GM18867 (cell line): ENCODE results near the gene RAI1.

ENCODE experiments used
- ATAC-seq: cut with Tn5 transposase; IDR thresholded peaks from one replicate; pipeline ENCODE4 v1.9.1; 2021; ENCODE audit warnings: mild to moderate bottlenecking, moderate library complexity; ENCODE audit not compliant: unreplicated experiment

RAI1 gene

DNA sequence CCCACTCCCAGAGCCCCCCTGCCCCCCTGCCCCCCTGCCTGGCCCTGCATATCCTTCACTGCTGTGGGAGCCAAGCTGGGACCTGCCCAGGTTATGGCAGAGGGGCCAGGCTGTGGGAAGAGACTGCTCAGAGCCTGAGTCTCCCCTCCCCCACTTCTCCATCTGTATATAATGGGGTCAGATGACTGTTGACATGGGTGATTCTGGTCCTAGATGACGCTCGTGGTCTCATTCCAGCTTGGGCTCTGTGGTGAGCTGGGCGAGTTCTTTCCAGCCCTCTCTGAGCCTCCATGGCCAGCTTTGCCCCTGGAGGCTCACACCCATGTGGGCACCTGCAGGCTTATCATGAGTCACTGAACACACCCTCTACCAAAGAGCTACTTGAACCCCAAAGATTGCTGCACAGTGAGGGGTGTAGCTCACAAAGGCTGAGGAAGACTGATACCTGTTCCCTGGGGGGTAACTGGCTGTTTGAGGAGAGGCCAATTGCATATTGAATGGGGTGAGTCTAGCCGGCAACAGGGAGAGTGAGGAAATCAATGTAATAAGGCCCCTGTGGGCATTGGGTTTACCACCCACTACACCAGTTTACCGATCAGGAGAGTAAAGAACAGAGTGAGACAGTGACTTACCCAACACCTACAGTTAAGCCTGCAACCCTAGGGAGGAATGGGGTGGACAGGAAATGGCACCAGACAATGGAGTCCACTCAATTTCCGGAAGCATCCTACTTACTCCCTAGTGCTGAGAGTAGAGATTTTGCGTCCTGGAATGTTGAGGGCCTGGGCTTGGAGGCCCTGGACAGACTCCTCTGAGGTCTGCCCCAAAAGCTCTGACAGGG lies 159.7 kb downstream of the RAI1 start:
- no peak for ATAC-seq

DNA sequence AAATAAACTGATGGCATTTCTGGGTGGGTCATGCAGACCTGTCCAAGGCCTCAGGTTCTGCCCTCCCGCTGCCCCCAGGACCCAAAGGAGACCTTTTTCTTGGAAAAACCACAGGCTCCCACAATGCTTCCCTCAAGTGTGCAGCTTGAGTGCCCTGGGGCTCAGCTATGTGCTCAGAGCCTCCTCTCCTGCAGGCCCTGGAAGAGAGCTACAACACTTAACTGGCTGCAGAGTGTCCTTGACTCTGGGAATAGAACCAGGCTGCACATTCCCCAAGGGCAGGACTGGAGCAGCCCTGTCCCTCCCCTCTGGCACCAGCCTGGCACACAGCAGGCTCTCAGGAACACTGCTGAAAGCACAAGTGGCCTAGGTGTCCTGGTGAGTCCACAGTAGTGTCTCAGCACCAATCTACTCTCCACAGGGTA lies 160.4 kb downstream of the RAI1 start:
- ATAC-seq = no peak

DNA sequence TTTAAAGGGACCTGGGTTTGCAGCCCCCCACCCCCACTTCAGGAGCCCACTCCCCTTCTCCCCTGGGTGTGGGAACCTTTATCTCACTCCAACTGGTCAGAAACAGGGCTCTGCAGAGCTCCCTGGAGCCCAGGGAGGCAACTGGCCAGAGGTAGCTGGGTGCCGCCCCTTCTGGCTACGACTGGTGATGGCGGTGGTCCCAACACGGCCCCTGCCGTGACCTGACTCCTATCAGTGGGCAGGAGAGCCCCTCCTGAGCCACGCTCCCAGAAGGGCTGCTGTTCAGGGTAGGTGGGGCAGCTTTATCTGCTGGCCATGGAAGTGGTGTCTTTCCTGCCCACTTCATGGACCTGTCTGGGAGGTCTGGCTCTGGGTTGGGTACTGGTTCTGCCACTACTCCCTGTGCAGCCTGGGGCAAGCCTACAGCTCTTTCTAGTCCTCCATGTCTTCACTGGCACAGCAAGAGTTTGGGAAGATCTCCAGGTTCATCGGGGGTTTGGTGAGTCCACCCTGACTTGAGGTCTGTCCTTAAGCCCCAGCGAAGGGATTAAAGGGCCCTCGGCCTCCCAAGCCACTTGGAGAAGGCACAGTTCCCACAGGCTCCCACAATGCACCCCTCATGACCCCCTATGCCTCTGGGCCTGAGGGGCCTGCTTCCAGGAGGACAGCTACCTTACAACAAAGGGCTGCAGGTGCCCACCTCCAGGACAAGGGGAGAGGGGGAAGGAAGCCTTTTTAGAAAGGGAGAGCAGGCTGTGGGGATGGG lies 161.0 kb downstream of the RAI1 start:
- no peak for ATAC-seq

DNA sequence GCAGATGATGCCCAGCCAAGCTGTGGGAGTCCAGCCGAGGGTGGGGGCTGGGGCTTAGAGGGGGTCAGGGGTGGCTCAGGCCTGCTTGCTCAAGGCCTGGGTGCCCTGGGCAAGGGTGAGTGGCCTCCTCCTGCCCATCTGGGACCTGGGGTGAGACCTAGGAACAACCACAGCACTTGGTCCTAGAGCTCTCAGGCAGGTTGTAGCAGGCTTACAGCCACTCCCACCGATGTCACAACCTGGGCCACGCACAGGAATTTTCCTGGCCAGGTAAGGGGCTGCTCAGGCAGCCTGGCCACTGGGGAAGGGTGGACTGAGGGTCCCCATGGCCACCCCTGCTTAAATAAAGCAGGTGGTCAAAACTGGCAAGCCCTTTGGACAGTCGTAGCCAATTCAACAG lies 161.8 kb downstream of the RAI1 start:
- ATAC-seq = no peak

DNA sequence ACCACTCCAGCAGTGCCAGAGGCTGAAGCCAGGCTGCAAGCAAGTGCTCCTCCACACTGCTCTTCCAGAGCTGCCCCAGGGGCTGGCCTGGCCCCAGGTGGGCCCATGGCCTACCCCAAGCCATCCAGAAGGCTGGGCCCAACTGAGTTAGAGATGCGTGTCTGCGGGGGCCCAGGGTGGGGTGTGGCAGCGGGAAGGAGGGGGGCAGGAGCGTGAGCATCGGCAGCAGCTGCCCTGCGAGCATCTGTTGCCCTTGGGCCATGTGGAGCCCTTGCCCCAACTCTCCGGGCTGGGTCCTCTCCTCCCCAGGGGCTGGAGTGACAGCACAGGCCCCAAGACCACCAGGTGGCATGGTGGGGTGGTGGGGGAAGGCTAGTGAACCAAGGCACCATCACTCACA lies 162.8 kb downstream of the RAI1 start:
- ATAC-seq = no peak

DNA sequence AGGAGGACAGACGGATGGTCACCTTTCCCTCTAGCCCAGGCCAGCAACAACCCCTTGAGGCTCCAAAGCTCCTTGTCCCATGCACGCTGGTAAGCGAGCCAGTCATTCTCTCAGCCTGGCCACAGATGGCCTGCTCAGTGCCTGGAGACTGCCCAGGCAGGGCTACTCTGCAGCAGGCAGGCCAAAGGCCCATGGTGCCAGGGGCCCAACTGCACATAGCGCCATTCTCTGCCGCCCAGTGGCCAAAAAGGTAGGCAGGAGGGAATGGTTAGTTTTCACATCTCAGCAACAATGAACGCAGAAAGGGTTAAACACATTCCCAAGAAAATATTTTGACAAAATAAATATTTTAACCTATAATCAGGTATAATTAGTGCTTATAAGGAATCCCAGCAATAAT lies 163.2 kb downstream of the RAI1 start:
- ATAC-seq = no peak

DNA sequence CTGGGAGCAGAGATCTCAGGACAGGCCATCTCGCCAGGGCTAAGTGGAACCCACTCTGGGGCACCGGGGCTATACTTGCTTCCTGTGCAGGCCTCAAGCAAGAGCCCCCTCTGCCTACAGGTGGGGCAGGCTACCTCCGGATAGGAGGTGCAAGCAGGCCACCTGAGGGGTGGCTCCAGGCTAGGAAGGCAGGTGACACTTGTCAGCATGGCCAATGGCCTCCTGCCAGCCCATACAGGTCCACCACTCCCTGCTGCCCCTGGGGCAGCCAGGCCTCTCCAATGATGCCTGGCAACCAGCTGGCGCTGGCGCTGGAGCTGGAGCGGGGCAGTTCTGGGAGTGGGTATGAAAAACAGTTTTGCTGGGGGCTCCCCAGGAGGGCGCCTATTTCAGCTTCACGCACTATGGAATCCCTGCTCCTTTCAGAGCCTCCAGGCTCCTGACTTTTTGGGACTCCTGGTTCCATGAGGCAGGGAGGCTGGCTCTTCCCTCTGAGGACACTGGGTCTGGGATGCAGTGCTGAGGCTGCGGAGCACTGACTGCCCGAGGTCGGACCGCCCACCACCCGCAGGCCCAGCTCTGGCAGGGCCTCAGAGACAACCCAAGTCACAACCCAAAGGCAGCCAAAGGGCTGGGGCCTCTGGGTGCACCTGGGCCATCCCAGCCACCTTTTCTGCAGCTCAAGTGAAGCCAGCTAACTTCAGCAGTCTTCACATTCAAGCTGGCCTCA lies 164.0 kb downstream of the RAI1 start:
- ATAC-seq = no peak

DNA sequence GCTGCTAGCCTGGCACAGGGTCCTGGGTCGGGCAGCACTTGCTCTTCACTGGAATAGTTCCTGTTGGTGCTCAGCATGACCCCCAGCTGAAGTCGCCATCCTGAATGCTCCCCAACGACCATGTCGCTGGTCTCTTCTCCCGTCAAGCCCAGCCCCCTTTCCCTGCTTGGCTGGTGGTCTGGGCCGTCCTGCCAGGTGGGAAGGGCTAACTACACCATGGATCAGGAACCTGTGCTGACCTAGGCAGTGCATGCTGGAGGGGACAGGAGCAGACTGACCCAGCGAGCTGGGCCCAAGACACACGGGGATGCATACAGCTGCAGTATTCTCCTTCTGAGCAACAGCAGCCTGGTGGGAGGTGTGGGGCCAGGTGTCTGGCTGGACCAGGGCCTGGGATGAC lies 164.7 kb downstream of the RAI1 start:
- no peak for ATAC-seq

DNA sequence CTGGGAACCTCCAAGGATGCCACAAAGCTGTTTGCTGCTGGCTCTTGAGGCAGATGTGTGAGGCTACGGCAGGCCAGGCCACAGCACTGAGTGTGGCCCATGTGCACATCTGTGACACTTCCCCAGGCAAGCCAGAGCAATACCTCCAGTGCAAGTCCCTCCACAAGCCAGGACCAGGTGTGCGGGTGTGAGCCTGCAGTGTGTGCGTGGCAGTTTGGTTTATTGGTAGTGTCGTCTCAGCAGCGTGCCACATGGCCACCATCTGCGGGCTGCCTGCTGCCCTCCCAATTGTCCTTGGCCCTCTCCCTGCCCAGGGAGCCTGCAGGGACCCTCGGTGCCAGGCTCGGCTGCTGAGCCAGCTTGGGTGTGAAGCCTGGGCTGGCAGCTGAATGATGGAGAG lies 165.4 kb downstream of the RAI1 start:
- ATAC-seq = no peak

DNA sequence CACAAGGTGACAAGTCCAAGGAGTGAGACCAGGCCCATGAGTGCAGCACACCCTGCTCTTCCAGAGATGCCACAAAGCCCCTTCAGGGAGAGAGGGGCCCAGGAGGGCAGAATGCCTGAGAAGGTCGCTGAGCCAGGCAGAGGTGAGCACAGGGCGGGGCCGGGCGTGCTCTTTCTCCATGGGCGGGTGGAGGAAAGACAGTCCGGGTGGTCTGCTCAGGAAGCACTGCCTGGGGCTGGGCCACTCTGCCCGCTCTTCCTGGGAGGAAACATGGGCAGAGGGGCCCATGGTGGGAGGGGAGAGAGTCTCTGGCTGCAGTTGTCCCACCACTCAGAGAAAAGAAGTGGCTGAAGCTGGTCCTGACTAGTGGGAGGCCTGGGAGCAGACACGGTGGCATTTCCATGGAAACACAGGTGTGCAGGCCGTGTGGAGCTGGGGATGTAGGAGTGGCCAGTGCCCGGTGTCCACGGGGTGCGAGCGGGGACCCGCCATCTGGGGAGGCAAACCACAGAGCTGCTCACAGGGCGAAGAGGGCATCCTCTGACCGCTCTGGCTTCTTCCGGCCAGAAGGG lies 165.9 kb downstream of the RAI1 start:
- ATAC-seq = no peak

DNA sequence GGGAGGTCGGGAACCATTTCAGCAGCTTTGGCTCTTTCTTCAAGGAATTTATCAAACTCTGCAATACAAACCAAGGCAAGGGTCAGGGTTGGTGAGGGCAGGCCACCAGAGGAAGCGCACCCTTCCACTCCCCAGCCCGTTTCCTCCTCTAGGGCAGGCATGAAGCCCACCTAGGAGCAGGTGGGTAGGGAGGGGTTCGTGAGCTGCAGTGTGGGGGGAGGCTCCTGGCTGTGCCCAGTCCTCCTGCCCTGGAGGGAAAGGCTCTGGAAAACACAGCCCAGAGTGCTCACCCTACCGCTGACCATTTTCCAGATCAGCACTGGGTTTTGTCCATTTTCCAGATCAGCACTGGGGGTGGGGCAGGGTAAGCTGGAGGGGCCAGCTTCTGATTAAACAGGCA lies 166.5 kb downstream of the RAI1 start:
- no peak for ATAC-seq

DNA sequence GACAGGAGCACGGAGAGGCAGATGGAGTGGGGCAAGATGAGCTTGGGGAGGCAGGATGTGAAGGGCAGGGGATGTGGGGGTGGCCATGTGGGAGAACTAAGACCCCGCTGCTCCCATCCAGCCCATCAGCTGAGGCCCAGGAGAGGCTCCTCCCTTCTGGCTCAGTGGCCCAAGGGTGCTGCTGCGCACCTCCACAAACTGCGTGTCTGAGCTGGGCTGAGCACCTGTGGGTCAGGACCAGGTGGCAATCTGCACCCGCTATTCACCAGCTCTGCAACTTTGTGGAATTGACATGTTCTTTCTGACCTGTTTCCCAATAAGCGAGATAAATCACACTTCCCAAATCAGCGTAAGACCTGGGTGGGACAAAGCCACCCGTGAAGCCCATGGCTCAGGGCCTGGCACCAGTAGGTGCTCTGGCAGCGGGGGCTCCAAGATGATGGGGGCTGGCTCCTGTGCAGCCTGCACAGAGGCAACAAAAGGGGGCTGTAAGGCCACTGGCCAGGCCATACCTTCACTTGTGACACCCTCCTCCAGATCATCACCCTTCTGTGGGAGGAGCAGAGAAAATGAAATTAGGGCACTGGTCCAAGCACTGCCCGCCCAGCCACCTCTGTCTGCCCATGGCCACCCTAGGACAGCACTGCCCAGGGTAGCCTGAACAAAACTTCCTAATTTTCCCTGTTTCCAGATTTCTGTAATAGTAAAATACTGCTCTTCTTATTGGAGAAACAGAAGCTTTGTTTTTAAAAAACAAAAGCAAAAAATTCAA lies 167.2 kb downstream of the RAI1 start:
- ATAC-seq = no peak

DNA sequence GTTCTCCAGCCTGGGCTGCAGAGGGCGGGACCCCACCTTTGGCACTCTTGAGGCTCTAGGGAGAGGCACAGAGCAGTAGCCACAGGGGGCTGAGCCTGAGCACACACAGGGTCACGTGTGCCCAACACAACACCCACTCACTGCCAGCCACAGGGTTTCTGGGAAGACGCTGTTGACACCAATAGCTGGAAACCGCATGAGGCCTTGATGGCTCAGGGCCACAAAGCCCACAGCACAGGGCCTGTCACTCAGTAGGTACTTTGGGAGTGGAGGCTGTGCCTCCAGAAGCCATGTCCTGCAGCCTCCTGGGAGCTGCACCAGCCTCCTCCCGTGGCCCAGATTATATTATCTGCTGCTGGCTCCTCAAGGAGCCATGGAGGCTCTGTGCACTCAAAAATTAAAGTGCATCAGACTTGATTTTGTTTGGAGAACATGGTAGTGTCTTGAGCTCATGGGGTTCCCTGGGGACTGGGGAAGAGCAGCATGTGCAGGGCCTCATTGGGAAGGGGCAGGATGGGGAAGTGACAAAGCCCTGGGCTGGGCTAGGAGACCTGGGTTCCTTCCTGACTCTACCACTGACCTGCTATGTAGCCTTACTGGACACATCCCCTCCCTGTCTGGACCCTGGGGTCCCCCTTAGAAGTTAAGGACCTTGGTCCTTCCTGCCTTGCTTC lies 168.0 kb downstream of the RAI1 start:
- ATAC-seq = peak; percentile 70

DNA sequence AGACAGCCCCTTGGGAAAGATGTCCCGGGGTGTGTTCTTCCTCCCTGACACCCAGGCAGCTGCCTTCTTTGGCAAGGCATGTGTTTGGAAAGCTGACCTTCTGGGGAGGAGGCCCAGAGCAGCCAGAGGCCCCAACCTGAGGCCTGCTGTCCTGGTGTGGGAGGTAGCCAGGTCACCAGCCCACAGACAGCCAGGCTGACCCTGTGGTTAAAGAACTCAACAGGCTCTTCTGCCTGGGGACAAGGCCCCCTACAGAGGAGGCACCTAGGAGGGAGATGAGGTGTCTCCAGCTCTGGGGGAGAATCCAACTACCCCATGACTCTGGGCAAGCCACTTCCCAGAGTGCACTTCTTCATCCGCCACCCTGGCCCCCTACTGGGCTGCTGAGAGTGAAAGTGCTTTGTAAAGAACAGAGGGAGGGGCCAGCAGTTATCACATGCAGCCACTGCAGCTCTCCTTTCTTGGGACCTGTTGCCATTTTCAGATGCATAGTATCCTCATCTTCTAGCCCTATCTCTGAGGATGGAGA lies 168.7 kb downstream of the RAI1 start:
- ATAC-seq = no peak

DNA sequence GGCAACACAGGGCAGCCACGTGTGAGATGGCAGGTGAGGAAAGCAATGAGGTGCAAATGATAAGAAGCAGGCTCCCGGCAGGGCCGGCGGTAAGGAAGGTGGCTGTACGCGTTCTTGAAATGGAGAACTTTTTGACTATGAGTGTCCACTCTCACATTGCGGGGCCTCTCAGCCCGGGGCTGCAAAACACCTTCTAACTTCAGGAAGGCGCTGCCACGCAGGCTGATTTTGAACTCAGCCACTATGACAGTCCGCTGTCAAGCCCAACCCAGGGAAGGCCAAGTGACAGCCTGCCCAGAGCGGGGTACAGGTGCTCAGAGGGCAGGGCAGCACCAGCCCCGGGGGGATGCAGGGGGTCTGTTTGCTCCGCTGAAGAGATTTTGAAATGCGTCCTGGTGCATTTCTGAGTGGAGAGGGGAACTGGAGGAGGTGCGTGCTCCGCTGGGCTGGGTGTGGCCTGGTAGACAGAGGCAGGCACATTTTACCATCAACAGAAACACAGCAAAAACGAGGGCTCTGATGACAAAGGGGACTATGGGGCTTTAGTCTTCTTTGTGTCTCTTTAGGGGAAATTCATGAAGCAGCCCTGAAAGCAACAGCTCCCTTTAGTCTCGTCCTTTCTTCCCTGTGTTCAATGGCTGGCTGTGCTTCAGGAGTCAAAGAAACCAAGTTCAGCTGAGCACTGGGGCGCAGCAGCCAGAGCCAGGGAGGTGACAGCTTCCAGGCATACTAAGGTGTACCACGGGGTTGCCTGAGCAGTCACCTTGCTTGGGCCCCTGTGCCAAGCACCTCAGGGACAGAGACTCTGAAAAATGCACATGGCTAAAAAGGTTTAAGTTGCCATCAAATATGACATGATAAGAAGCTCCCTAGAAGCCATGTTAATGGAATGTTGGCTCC lies 170.1 kb downstream of the RAI1 start:
- ATAC-seq = no peak

DNA sequence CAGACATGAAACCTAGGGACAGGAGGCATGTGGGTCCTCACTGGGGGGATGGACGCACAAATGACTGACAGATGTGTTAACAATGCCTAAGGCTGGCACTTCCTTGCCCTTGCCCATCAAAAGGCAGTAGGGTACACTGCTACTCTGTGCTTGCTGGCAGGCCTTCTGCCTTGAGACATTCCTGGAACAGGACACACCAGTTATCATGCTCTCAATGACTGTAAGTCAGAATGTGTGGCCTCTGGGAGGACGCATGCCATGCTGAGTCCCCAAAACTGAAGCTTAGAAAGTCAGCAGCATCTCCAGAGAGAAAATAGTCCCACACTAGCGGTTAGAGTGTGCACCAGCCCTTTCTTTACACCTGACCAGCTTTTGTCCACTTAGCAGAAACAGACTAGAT lies 171.7 kb downstream of the RAI1 start:
- ATAC-seq = no peak

DNA sequence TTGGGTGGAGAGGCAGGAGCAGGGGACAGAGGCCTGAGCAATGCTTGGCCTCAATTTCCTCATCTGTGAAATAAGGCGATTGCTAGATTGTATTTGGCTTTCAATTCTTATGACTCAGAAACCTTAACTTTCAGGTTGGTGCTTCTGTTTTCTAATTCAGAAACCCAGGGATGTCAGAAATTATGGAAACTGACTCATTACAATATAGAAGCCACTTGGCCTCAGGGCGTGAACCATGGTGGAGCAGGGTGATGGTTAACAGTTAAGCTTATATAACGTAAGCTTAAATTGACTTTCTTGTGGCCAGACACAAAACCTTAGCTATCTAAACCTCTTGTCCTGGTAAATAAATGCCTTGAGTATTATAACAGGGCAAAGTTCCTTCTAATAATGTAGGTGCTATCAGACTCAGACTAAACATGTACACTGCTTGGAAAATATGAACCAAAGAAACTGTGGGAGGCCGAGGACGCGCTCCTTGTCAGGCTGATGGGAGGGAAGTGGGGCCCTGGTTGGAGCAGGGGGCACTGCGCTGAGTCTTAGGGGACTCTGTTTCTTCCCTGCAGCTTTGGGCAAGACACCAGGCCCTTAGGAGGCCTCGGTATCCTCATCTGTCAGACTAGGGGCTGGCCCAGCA lies 172.7 kb downstream of the RAI1 start:
- no peak for ATAC-seq

DNA sequence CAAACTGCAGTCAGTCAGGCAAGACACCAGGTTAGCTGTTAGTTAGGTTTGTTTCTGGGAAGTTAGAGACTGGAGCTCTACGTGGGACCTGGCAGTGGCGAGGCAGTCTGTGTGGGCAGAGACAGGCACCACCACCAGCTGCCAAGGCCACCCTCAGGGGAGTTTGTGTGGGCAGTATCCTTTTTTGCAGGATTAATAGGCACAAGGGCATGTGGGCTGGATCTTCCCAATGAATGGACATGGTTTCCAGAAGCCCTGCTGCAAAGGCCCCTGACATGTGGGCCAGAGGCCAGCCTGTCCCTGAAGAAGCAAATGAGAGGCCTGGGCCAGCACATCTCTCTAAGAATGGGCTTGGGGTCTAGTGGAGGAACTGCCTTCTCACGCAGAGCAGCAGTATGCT lies 174.7 kb downstream of the RAI1 start:
- no peak for ATAC-seq
